ENCODE measurements around the gene FDXR. TPM values are rescaled to one million over a fixed set of nuclear protein-coding genes. Genes with fewer than 3 reads are reported as not detected.

FDXR gene
- total RNA-seq, 4 donors from 2014 or later, result 2.1 to 6.0 (median 3.2) TPM

GRCh38 chr17:74864866-74865395 is 7.9 kb downstream of the FDXR start:
- no peaks in the 10 kb centered on the region for H3K36me3 ChIP-seq
- in situ Hi-C loops (cut with MboI; ENCODE audit: low sequenced_read_pairs in 4 of 4), result loop anchor here (5.0 to 25.0 kb wide), 4 partner anchors 70 to 478 kb away; partner anchors contain the start of gene NHERF1 (in 2 of the 4)
- DNase-seq (peak; percentile 37 to 67), ATAC-seq (peak; percentile 69 to 71)
- intact Hi-C loops (cut with DNase I; ENCODE audit: low total_unique reads), result loop anchor here (1.0 to 2.0 kb wide), 3 partner anchors 22 to 121 kb away; no protein-coding TSS in a partner anchor
- peaks cover 13 to 20% (median 20%) of the 10 kb centered on the region in 3 donors for H3K27me3 ChIP-seq
- TF ChIP-seq POLR2A (IDR thresholded peaks at IDR 0.05) (no peak), CTCF (IDR thresholded peaks at IDR 0.05 in 4 of 5, conservative IDR thresholded peaks at IDR 0.05 in 1 of 5) (peak; percentile 90 to 96 (median 93))
- no peak overlapping the region for H3K4me3 ChIP-seq
- no peak overlapping the region for H3K27ac ChIP-seq
- H3K9me3 ChIP-seq, result no peaks in the 10 kb centered on the region
- peaks cover 0 to 20% of the 10 kb centered on the region in 2 donors for H3K4me1 ChIP-seq

- H3K4me3 ChIP-seq, result no peak overlapping the region
- intact Hi-C loops (cut with DNase I; ENCODE audit: low total_unique reads) (loop anchor here (2.0 kb wide), 1 partner anchor 22 kb away; no protein-coding TSS in a partner anchor), in situ Hi-C loops (cut with MboI; ENCODE audit: low sequenced_read_pairs in 4 of 4) (loop anchor here in 3 of 4 donors (10.0 to 25.0 kb wide), 3 partner anchors 70 to 477 kb away; partner anchors contain the start of gene NHERF1 (in 2 of the 3))
- TF ChIP-seq CTCF (IDR thresholded peaks at IDR 0.05 in 4 of 5, conservative IDR thresholded peaks at IDR 0.05 in 1 of 5), result no peak
- no peak for TF ChIP-seq POLR2A (IDR thresholded peaks at IDR 0.05)
- H3K4me1 ChIP-seq, result peaks cover 0 to 22% of the 10 kb centered on the region in 2 donors
- H3K36me3 ChIP-seq, result no peaks in the 10 kb centered on the region
- DNase-seq (no peak), ATAC-seq (no peak)
- H3K9me3 ChIP-seq, result no peaks in the 10 kb centered on the region
- H3K27me3 ChIP-seq, result peaks cover 17 to 24% (median 24%) of the 10 kb centered on the region in 3 donors
- no peak overlapping the region for H3K27ac ChIP-seq
These were observed 8.4 kb downstream of the FDXR start for GRCh38 chr17:74864297-74864865.

- DNase-seq, result no peak
- Histone ChIP-seq H3K27me3 (peaks cover 25 to 31% (median 31%) of the 10 kb centered on the region in 3 donors), H3K36me3 (no peaks in the 10 kb centered on the region), H3K4me1 (peaks cover 0 to 22% of the 10 kb centered on the region in 2 donors), H3K27ac (no peak overlapping the region), H3K9me3 (no peaks in the 10 kb centered on the region), H3K4me3 (no peak overlapping the region)
- intact Hi-C loops (cut with DNase I; ENCODE audit: low total_unique reads), result loop anchor here (2.0 kb wide), 1 partner anchor 21 kb away; no protein-coding TSS in a partner anchor
- no peak for ATAC-seq
- in situ Hi-C loops (cut with MboI; ENCODE audit: low sequenced_read_pairs in 4 of 4), result loop anchor here in 3 of 4 donors (10.0 to 25.0 kb wide), 3 partner anchors 69 to 476 kb away; partner anchors contain the start of gene NHERF1 (in 2 of the 3)
- TF ChIP-seq CTCF (IDR thresholded peaks at IDR 0.05 in 4 of 5, conservative IDR thresholded peaks at IDR 0.05 in 1 of 5) (no peak), POLR2A (IDR thresholded peaks at IDR 0.05) (no peak)
These were observed 9.1 kb downstream of the FDXR start for GRCh38 chr17:74863420-74864296.

GRCh38 chr17:74862919-74863318 is 9.9 kb downstream of the FDXR start:
- Histone ChIP-seq H3K9me3 (no peaks in the 10 kb centered on the region), H3K27ac (no peak overlapping the region), H3K4me1 (peaks cover 0 to 22% of the 10 kb centered on the region in 2 donors), H3K27me3 (peaks cover 27 to 35% (median 32%) of the 10 kb centered on the region in 3 donors), H3K36me3 (no peaks in the 10 kb centered on the region), H3K4me3 (no peak overlapping the region)
- no peak for TF ChIP-seq POLR2A (IDR thresholded peaks at IDR 0.05)
- no peak for TF ChIP-seq CTCF (IDR thresholded peaks at IDR 0.05 in 4 of 5, conservative IDR thresholded peaks at IDR 0.05 in 1 of 5)
- in situ Hi-C loops (cut with MboI; ENCODE audit: low sequenced_read_pairs in 4 of 4) (loop anchor here in 3 of 4 donors (10.0 to 25.0 kb wide), 3 partner anchors 68 to 476 kb away; partner anchors contain the start of gene NHERF1 (in 2 of the 3)), intact Hi-C loops (cut with DNase I; ENCODE audit: low total_unique reads) (no loop called here)
- ATAC-seq (no peak), DNase-seq (no peak)

Data from gastrocnemius medialis (tissue), 4 donors.